GM18502 (cell line): ENCODE measurements around the gene RAB4B.
A peak's percentile ranks its signal among the peaks of the same experiment; 100 is the strongest.
"Not testable (repeated sequence)": the region's sequence is repeated elsewhere in the genome, so short reads cannot be mapped to it uniquely, and the experiment has no call there.

Experiments used
- ATAC-seq: cut with Tn5 transposase; IDR thresholded peaks from one replicate; pipeline ENCODE4 v1.9.1; 2021; ENCODE audit warnings: mild to moderate bottlenecking; ENCODE audit not compliant: unreplicated experiment, poor library complexity

The RAB4B gene

DNA sequence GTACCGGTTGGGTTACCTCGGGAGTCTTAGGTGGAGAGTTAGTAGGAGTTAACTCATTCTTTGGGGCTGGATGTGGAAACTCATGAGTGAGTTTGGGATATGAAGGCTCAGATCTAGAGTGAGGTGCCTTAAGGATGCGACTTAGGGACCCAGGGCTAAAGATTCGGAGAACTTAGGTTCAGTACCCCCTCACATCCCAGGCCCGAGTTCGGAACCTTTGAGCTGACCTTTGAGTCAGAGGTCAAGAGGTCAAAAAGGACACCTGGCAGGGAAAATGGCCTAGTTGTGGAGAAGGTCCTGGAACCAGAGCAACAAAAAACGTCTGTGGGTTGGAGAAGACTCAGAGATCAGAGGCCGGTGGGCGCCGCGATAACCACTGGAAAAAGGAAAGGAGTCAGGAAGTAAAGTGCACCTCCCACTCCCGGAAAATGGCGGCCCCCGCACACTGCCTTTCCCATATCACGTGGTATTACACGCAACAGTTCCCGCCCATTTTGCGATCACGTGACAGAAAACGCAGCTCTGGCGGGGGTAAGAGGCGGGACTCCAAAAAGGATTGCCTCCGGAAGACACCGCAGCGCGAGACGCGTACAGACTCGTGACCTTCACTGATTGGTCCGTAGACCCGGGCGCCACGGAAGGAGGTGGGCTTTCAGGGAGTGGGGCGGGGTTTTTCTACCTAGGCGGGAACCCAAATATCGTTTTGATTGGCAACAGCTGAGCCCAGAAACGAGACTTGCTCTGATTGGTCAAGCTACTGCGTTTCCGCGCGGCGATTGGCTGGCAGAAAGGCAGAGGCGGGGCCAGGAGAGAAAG, 27.8 kb upstream of the RAB4B start, which contains the start of gene ACTMAP:
Gene ACTMAP (minus strand): TSS at position 420 of the 816 bp plus-strand sequence. CDS start 674 bp downstream, outside the sequence.
- peak; percentile 81 for ATAC-seq

DNA sequence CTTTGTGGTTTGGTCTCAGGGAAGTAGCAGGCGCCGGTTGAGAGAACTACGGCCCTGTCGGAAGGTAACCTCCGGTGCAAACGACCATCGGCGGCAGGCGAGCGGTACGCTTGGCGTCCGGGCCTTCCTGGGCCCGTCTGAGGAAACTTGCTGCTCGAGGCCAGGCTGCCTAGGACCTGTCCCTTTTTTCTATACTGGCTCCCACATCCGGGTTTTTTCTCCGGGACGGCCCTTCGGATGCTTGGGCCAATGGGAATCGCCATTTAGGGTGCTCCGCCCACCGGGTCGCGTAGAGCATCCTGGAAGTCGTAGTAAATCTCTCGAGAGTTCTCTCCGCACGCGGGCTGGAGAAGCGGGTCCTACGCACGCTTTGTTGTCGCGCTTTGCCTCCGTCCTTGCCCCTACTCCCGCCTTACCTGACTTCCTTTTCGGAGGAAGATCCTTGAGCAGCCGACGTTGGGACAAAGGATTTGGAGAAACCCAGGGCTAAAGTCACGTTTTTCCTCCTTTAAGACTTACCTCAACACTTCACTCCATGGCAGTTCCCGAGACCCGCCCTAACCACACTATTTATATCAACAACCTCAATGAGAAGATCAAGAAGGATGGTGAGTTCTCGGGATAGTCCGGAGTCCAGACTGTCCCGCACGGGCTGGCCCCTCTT, 27.0 kb upstream of the RAB4B start, which contains the start of gene SNRPA:
Gene SNRPA (plus strand): TSS at position 330 of the 664 bp plus-strand sequence. CDS start 206 bp downstream, at position 536.
- peak; percentile 58 for ATAC-seq

DNA sequence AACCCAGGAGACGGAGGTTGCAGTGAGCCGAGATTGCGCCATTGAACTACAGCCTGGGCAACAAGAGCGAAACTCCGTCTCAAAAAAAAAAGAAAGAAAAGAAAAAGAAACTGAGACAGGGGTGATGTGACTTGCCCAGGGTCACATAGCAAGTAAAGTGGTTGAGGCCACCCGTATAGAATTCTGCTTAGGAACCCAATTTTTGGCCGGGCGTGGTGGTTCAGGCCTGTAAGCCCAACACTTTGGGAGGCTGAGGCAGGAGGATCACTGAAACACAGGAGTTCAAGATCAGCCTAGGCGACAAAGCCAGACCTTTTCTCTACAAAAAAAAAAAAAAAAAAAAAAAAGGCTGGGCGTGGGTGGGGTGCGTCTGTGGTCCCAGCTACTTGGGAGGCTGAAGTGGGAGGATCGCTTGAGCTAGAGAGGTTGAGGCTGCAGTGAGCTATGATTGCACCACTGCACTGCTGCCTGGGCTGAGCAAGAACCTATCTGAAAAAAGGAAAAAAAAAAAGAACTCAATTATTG, 25.7 kb upstream of the RAB4B start:
- ATAC-seq, result no peak

DNA sequence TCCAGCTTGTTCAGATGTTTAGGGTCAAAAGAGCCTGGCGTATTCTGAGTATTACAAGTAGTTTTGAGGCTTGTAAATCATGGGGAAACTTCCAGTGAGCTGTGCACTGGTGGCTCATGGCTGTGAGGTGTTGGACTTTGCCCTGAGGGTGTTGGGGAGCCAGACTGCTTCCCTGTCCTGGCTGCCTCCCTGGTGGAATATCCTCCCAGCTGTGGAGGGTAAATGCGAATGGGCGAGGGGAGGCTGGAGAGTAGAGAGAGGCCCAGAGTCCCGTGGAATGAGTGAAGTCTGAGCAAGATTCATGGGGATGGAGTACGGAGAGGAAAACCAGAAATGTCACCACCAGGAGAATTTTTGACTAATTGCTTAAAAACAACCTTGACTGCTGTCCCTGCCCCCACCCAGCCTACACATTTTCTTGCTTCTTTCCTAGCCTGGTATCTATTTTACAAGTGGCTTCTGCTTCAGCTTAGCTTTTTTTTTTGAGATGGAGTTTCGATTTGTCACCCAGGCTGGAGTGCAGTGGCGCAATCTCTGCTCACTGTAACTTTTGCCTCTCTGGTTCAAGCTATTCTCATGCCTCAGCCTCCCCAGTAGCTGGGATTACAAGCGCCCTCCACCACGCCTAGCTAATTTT, 23.3 kb upstream of the RAB4B start:
- ATAC-seq, result no peak

DNA sequence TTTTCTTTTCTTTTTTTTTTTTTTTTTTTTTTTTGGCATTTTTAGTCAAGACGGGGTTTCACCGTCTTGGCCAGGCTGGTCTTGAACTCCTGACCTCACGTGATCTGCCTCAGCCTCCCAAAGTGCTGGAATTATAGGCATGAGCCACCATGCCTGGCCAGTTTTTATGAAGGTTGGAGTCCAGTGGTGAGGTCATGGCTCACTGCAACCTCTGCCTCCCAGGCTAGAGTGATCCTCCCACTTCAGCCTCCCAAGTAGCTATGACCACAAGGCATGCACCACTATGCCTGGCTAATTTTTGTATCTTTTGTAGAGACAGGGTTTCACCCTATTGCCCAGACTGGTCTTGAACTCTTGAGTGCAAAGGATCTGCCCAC, 22.8 kb upstream of the RAB4B start:
- ATAC-seq, result no peak

DNA sequence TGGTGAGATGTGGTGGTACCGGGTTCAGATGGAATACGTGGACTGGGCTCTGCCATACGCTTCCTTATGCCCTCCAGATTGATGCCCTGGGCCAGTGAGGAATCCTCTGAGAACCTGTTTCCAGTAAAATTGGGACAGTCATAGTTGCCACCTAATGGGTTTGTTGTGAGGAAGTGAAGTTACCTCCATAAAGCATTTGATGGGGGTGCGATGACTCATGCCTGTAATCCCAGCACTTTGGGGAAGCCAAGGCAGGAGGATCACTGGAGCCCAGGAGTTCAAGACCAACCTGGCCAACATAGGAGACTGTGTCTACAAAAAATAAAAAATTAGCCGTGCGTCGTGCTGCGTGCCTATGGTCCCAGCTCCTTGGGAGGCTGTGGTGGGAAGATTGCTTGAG, 22.3 kb upstream of the RAB4B start:
- ATAC-seq, result no peak

DNA sequence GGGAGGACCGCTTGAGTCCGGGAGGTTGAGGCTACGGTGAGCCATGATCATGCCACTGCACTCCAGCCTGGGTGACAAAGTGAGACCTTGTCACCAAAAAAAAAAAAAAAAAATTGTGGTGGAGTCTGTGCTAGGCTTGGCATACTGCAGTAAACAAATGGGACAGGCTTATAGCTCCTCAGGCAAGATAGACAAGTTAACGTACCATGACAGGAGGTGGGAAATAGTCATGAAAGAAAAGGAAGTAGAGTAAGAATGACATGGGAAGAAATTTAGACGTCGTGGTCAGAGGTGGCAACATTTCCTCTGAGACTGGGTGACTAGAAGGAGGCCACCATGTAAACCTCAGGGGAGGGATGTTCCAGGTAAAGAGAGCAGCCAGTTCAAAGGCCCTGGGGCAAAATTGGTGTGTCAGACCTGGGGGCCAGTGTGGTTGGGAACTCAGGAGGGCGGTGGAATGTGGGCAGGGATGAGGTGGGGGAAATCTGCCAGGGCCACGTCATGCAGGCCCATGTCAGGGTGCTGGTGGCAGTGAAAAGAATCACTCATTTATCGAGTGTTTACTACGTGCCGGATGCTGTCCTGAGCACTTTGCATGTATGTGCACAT, 21.4 kb upstream of the RAB4B start:
- no peak for ATAC-seq

DNA sequence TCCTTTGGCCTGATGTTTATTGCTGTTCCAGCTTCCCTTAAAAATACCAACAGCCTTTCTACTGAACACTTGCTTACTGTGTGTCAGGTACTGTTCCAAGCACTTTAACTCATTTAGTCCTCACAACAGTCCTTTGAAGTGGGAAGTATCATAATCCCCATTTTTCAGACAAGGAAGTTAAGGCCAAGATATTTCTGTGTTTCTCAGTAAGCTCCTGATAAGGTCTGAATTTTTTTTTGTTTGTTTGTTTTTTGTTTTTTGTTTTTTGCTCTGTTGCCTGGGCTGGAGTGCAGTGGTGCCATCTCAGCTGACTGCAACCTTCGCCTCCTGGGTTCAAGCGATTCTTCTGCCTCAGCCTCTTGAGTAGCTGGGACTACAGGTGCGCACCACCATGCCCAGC, 19.6 kb upstream of the RAB4B start:
- no peak for ATAC-seq

DNA sequence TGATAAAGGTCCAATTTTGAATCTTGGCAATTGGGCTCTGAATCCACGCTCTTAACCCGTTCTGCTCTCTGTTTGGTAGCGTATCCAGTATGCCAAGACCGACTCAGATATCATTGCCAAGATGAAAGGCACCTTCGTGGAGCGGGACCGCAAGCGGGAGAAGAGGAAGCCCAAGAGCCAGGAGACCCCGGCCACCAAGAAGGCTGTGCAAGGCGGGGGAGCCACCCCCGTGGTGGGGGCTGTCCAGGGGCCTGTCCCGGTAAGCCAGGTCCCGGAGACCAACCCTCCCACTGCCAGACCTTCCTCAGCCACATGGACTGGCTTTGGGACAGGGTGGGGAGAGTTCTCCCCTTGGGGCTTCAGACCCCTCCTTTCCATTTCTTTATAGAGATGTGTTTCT, 18.7 kb upstream of the RAB4B start:
- no peak for ATAC-seq

DNA sequence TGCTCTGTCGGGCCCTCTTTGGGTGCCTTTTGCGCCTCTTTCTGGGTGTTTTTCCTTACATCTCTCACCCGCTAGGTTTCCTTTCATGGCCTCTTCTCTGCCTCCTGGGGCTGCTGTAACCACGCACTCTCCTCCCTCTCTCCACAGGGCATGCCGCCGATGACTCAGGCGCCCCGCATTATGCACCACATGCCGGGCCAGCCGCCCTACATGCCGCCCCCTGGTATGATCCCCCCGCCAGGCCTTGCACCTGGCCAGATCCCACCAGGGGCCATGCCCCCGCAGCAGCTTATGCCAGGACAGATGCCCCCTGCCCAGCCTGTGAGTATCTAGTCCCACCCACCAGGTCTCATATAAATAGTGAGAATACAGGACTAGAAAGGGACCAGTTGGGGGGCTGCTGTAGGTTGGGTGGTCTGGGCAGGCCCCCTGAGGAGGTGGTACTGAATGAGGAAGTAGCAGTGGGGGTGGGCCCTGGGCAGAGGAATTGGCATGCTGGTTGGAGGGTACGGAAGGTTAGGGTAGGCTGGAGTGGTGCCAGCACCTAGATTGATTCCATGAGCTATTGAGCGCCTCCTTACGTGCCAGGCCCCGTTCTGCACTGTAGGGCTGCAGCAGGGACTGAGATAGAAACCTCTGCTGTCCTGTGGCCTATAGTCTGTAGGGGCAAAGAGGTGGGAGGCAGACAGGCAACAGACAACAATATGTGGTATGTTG, 15.1 kb upstream of the RAB4B start:
- ATAC-seq, result no peak

DNA sequence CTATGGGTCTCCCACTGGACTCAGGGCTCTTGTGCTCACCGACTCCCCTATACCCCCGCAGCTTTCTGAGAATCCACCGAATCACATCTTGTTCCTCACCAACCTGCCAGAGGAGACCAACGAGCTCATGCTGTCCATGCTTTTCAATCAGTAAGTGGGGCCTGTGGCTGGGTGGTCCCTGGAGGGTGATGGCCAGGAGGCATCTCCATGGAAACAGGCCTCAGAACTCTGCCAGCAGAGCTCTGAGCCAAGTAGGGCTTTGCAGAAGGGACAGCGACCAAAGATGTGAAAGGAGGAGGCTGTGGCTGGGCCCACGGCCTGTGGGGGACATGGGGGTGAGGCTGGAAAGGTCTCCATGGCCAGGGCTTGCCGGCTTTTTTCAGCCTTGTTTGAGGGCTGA, 14.5 kb upstream of the RAB4B start:
- no peak for ATAC-seq

DNA sequence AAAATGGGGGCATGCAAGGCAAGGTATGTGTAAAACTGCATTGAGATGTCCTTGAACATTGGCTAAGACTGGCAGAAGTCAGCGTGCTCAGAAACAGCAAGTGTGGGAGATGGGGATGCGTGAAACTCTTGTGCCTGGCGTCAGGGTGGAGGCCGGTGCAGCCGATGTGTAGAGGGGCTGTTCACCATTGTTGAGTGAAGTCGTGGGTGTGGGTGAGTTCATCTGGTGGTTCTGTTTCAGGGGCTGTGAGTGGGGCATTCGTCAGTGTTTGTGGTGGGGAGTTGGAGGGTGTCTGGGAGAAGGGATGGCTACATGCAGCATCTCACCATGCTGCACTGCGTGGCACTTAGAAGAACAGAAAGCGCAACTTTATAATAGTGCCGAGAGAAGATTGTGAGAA, 14.1 kb upstream of the RAB4B start:
- no peak for ATAC-seq

DNA sequence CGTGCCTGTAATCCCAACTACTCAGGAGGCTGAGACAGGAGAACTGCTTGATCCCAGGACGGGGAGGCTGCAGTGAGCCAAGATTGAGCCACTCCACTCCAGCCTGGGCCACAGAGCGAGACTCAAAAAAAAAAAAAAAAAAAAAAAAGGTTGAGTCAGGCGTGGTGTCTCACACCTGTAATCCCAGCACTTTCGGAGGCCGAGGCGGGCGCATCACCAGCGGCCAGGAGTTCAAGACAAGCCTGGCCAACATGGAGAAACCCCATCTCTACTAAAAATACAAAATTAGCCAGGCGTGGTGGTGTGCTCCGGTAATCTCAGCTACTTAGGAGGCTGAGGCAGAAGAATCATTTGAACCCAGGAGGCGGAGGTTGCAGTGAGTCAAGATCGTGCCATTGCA, 11.7 kb upstream of the RAB4B start:
- ATAC-seq, result not testable (repeated sequence)

DNA sequence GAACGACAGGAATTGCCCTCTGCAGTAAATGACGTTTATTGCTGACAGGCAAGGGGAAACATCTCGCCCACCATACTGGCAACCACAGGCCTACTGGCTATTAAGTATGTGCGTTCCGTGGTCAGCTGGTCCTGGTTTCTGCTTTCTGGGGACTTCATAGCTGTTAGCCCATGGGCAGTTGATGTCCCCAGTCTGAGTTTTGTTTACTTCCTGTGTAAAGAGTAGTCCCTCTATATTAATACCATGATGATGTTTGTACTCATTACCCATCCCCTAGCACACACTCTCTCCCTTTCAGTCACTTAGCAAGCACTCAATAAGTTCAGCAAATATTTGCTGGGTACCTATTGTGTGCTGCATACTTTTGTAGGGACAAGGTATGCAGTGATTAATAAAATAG, 9.2 kb upstream of the RAB4B start:
- ATAC-seq, result no peak

DNA sequence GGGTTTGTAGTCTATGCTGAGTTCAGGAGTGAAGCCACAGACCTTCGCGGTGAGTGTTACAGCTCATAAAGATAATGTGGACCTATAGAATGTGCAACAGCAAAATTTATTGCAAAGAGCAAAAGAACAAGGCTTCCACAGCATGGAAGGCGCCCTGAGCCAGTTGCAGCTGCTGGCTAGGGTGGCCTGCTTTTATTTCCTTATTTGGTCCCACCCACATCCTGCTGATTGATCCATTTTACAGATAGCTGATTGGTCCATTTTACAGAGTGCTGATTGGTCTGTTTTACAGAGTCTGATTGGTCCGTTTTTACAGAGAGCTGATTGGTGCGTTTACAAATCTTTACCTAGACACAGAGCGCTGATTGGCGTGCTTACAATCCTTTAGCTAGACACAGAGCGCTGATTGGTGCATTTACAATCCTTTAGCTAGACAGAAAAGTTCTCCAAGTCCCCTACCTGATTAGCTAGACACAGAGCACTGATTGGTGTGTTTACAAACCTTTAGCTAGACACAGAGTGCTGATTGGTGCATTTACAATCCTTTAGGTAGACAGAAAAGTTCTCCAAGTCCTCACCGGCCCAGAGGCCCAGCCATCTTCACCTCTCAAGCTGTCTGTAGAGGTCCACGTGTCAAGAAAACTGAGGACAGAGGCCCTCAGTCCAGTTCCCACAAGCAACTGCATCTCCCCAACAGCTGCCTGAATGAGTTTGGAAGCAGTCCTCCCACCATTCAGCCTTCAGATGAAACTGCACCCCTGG, 6.8 kb upstream of the RAB4B start:
- ATAC-seq, result not testable (repeated sequence)

DNA sequence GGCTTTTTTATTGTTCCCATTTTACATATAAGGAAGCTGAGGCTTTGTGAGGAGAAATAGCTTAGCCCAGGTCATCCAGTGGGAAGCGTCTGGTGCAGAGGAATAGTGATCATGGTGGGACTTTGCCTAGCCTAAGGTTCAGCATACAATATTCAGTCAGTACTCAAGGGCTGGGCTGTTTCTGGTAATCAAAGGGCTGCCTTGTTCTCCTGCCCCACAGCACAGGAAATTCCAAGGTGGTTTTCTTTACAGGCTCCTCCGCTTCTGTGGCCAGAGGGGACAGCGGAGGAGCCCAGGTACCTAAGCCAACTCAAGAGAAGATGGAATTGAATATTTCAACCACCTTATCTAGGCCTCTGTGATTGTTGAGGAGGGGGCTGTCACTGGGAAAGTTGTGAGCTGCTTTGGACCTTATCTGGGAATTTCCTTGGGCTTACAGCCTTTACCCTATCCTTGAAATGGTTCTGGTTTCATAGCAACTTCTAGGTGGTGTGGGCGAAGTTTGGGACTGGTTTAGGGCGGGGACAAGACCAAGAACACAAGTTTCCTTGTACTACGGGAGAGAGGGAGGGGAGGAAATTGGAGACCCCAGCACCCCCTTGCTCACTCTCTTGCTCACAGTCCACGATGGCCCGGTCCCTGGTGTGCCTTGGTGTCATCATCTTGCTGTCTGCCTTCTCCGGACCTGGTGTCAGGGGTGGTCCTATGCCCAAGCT, 3.0 kb upstream of the RAB4B start, which contains the start of gene MIA:
Gene MIA (plus strand): TSS at position 606 of the 716 bp plus-strand sequence. CDS start 22 bp downstream, at position 628.
- no peak for ATAC-seq

DNA sequence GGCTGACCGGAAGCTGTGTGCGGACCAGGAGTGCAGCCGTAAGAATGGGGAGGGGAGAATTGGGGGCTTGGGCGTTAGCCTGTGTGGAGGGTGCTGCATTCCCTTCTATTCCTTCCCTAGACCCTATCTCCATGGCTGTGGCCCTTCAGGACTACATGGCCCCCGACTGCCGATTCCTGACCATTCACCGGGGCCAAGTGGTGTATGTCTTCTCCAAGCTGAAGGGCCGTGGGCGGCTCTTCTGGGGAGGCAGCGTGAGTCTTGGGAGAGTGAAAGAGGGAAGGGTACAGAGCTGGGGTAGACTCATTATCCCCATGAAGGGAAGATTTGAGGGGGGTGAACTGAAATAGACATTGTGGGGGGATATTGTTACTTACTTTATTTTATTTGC, 2.4 kb upstream of the RAB4B start:
- no peak for ATAC-seq

DNA sequence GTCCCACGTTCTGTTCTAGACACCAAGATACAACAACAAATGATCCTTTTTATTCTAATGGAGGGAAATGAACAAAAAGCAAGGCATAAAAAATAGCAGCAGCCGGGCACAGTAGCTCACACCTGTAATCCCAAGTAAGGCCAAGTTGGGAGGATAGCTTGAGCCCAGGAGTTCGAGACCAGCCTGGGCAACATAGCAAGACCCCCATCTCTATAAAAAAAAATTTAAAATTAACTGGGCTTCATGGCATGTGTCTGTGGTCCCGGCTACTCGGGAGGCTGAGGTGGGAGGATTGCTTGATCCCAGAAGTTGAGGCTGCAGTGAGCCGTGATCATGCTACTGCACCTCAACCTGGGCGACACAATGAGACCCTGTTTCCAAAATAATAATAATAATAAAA, 1.7 kb upstream of the RAB4B start:
- no peak for ATAC-seq
